ENCODE measurements around the gene SOS1.
"Not testable (repeated sequence)": the region's sequence is repeated elsewhere in the genome, so short reads cannot be mapped to it uniquely, and the experiment has no call there.

SOS1 gene

GRCh38 chr2:39120771-39121522 is at the start of gene SOS1:
Gene SOS1 (minus strand): TSS chr2:39121051. CDS start chr2:39120422, 629 bp downstream.
- peak; percentile 85 for DNase-seq

- DNase-seq = peak; percentile 62
Measured at GRCh38 chr2:39164089-39164488, 43.2 kb upstream of the SOS1 start.

- DNase-seq = no peak
Measured at GRCh38 chr2:39160982-39161381, 40.1 kb upstream of the SOS1 start.

- DNase-seq = no peak
Measured at GRCh38 chr2:39159283-39159682, 38.4 kb upstream of the SOS1 start.

GRCh38 chr2:39158351-39158750 is 37.5 kb upstream of the SOS1 start:
- DNase-seq = no peak

- no peak for DNase-seq
Measured at GRCh38 chr2:39156846-39157245, 36.0 kb upstream of the SOS1 start.

- no peak for DNase-seq
Measured at GRCh38 chr2:39156107-39156506, 35.3 kb upstream of the SOS1 start.

- DNase-seq = not testable (repeated sequence)
Measured at GRCh38 chr2:39155573-39155972, 34.7 kb upstream of the SOS1 start.

GRCh38 chr2:39154944-39155343 is 34.1 kb upstream of the SOS1 start:
- no peak for DNase-seq

GRCh38 chr2:39153312-39153711 is 32.5 kb upstream of the SOS1 start:
- DNase-seq = no peak

GRCh38 chr2:39152504-39152903 is 31.7 kb upstream of the SOS1 start:
- DNase-seq = no peak

GRCh38 chr2:39150890-39151497 is 30.1 kb upstream of the SOS1 start:
- DNase-seq = no peak

- no peak for DNase-seq
Measured at GRCh38 chr2:39150102-39150562, 29.3 kb upstream of the SOS1 start.

GRCh38 chr2:39146630-39147029 is 25.8 kb upstream of the SOS1 start:
- DNase-seq = no peak

- DNase-seq = no peak
Measured at GRCh38 chr2:39145906-39146421, 25.1 kb upstream of the SOS1 start.

GRCh38 chr2:39144416-39144815 is 23.6 kb upstream of the SOS1 start:
- DNase-seq = peak; percentile 47

- DNase-seq = peak; percentile 70
Measured at GRCh38 chr2:39142904-39143605, 22.2 kb upstream of the SOS1 start.

GRCh38 chr2:39141334-39142271 is 20.8 kb upstream of the SOS1 start:
- DNase-seq = peak; percentile 23

GRCh38 chr2:39140948-39141333 is 20.1 kb upstream of the SOS1 start:
- DNase-seq = not testable (repeated sequence)

- DNase-seq = peak; percentile 60
Measured at GRCh38 chr2:39140322-39140847, 19.5 kb upstream of the SOS1 start.

- DNase-seq = no peak
Measured at GRCh38 chr2:39139511-39140237, 18.8 kb upstream of the SOS1 start.

- no peak for DNase-seq
Measured at GRCh38 chr2:39138837-39139211, 18.0 kb upstream of the SOS1 start.

All from MV-4-11 (cell line).